AG09319 (cell line): ENCODE results near the gene ANKRD23.

Source experiments
- DNase-seq: peaks from one replicate; pipeline ENCODE4 v3.0.0-alpha.2; 2010; ENCODE audit warnings: low read depth; ENCODE audit errors: extremely low read depth
- CTCF ChIP-seq: IDR thresholded peaks from 2 replicates; pipeline ENCODE4 v1.5.1; 2011; ENCODE audit warnings: low read depth, mild to moderate bottlenecking, inconsistent platforms, low read length, moderate library complexity

The ANKRD23 gene

GRCh38 chr2:96830044-96830562 lies 13.7 kb downstream of the ANKRD23 start:
- no peak for TF ChIP-seq CTCF
- no peak for DNase-seq

GRCh38 chr2:96828874-96829273 lies 14.9 kb downstream of the ANKRD23 start:
- no peak for TF ChIP-seq CTCF
- no peak for DNase-seq

GRCh38 chr2:96828436-96828835 lies 15.4 kb downstream of the ANKRD23 start:
- no peak for TF ChIP-seq CTCF
- no peak for DNase-seq

GRCh38 chr2:96826546-96827278 lies 17.1 kb downstream of the ANKRD23 start:
- no peak for DNase-seq
- no peak for TF ChIP-seq CTCF

- DNase-seq: no peak
- TF ChIP-seq CTCF: no peak
Measured at GRCh38 chr2:96825057-96825456, 18.8 kb downstream of the ANKRD23 start.

GRCh38 chr2:96824079-96824870 lies 19.5 kb downstream of the ANKRD23 start:
- DNase-seq: no peak
- no peak for TF ChIP-seq CTCF

- no peak for TF ChIP-seq CTCF
- DNase-seq: no peak
Measured at GRCh38 chr2:96823198-96823597, 20.6 kb downstream of the ANKRD23 start.
